ENCODE results near the gene FOXR1.

DNA sequence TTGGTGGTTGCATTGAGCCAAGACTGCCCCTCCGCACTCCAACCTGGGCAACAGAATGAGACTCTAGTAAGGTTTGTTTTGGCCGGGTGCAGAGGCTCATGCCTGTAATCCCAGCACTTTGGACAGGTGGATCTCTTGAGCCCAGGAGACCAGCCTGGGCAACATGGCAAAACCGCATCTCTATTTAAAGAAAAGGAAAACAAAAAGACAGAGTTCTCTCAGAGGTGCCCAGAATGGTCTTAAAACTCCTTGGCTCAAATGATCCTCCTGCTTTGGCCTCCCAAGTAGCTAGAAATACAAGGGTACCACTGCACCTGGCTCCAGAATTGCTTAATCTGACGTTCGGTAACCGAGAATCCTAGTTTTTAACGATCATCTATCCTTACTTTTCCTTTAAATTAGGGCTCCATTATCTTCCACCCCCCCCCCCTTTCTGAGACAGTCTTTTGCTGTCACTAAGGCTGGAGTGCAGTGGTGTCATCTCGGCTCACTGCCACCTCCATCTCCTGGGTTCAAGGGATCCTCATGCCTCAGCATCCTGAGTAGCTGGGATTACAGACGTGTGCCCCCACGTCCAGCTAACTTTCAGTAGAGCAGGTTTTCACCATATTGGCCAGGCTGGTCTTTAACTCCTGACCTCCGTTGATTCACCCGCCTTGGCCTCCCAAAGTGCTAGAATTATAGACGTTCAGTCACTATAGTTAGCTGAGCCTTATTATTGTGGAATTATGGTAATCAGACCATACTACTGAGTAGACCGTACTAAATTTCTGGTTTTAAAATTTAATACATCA, 44.9 kb downstream of the FOXR1 start:
- TF ChIP-seq, protein P1, sequence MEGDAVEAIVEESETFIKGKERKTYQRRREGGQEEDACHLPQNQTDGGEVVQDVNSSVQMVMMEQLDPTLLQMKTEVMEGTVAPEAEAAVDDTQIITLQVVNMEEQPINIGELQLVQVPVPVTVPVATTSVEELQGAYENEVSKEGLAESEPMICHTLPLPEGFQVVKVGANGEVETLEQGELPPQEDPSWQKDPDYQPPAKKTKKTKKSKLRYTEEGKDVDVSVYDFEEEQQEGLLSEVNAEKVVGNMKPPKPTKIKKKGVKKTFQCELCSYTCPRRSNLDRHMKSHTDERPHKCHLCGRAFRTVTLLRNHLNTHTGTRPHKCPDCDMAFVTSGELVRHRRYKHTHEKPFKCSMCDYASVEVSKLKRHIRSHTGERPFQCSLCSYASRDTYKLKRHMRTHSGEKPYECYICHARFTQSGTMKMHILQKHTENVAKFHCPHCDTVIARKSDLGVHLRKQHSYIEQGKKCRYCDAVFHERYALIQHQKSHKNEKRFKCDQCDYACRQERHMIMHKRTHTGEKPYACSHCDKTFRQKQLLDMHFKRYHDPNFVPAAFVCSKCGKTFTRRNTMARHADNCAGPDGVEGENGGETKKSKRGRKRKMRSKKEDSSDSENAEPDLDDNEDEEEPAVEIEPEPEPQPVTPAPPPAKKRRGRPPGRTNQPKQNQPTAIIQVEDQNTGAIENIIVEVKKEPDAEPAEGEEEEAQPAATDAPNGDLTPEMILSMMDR (IDR thresholded peaks at IDR 0.05), result no peak
- TF ChIP-seq POLR2A (IDR thresholded peaks at IDR 0.05), result no peak

Data from uterus (tissue), 2 donors.